Breast epithelium (tissue), 4 donors: ENCODE measurements around the gene CDC42SE2. TPM values are rescaled to one million over a fixed set of nuclear protein-coding genes. Genes with fewer than 3 reads are reported as not detected.
"Not testable (repeated sequence)": the region's sequence is repeated elsewhere in the genome, so short reads cannot be mapped to it uniquely, and the experiment has no call there.

Experiments used
- DNase-seq, 2 donors: peaks; one replicate each; pipeline ENCODE4 v3.0.0-alpha.2; 2019; ENCODE audit warnings: low spot score in 2 of 2
- H3K27ac ChIP-seq, 2 donors: fragments of 200-600 bp; sonication (generic) in 1 of 2; one replicate each; pipeline ENCODE4 v1.5.1; 2016 to 2019; ENCODE audit warnings: mild to moderate bottlenecking in 1 of 2
- H3K27me3 ChIP-seq, 2 donors: fragments of 200-600 bp; sonication (generic) in 1 of 2; one replicate each; pipeline versions ENCODE4 v1.5.1 to v1.6.0; 2017 to 2019; ENCODE audit warnings: control low read depth in 1 of 2, mild to moderate bottlenecking in 1 of 2
- H3K36me3 ChIP-seq: fragments of 200-600 bp; one replicate; pipeline ENCODE4 v1.5.1; 2019
- H3K4me1 ChIP-seq, 2 donors: fragments of 200-600 bp; sonication (generic); one replicate each; pipeline ENCODE4 v1.5.1; 2016 to 2019; ENCODE audit warnings: control low read depth in 1 of 2
- H3K4me3 ChIP-seq, 3 donors: fragments of 200-600 bp; sonication (generic); 1 replicate in 2 of 3; 2 replicates in 1 of 3; pipeline ENCODE4 v1.5.1; 2016 to 2019; ENCODE audit warnings: mild to moderate bottlenecking in 3 of 3, moderate library complexity in 2 of 3
- H3K9me3 ChIP-seq, 2 donors: fragments of 200-600 bp; sonication (generic) in 1 of 2; one replicate each; pipeline ENCODE4 v1.5.1; 2016 to 2019; ENCODE audit warnings: control low read depth in 1 of 2
- CTCF ChIP-seq, 3 donors: fragments of 450-650 bp; IDR thresholded peaks; one replicate each; pipeline ENCODE4 v1.5.1; 2016 to 2017; ENCODE audit warnings: antibody characterized with exemption in 3 of 3, mild to moderate bottlenecking in 3 of 3, moderate library complexity in 3 of 3
- POLR2A ChIP-seq: fragments of 450-650 bp; IDR thresholded peaks from one replicate; pipeline ENCODE4 v1.6.1; 2016; ENCODE audit warnings: antibody characterized with exemption, mild to moderate bottlenecking, moderate library complexity
- POLR2AphosphoS5 ChIP-seq, 3 donors: sonication (generic); formaldehyde crosslinking; IDR thresholded peaks; one replicate each; pipeline ENCODE4 v1.6.1; 2017; ENCODE audit warnings: antibody characterized with exemption in 3 of 3
- intact Hi-C: fragments of 100-400 bp; cut with DNase I; formaldehyde crosslinking; loops from one replicate; pipeline ENCODE4 v1.15.1; 2023; ENCODE audit warnings: low total_unique reads
- total RNA-seq, 3 donors: library from RNA; depleted of rRNA; stranded (reverse); fragments of >200 nt; gene quantifications; one replicate each; pipeline ENCODE4 v1.1.0, GENCODE V29; 2016

Gene CDC42SE2
- total RNA-seq, 3 donors from 2014 or later, result 39.4 to 82.8 (median 41.0) TPM

GRCh38 chr5:131266370-131267060, 2.7 kb downstream of the CDC42SE2 start:
- H3K4me3 ChIP-seq, result no peak overlapping the region
- no peaks in the 10 kb centered on the region for H3K9me3 ChIP-seq
- peak overlapping the region in 1 of 2 donors; percentile 57 for H3K27ac ChIP-seq
- no peak for DNase-seq
- H3K27me3 ChIP-seq, result no peaks in the 10 kb centered on the region
- H3K4me1 ChIP-seq, result peaks cover 0 to 14% of the 10 kb centered on the region in 2 donors
- TF ChIP-seq POLR2A (no peak), CTCF (IDR thresholded peaks at IDR 0.05) (no peak), POLR2AphosphoS5 (IDR thresholded peaks at IDR 0.05) (no peak)
- intact Hi-C loops, result no loop called here
- H3K36me3 ChIP-seq, result no peaks in the 10 kb centered on the region

- no peak for TF ChIP-seq POLR2A
- TF ChIP-seq CTCF (IDR thresholded peaks at IDR 0.05), result no peak
- no peak for TF ChIP-seq POLR2AphosphoS5 (IDR thresholded peaks at IDR 0.05)
- no peak overlapping the region for H3K27ac ChIP-seq
- no peaks in the 10 kb centered on the region for H3K36me3 ChIP-seq
- no peaks in the 10 kb centered on the region for H3K9me3 ChIP-seq
- no peaks in the 10 kb centered on the region for H3K27me3 ChIP-seq
- no peak for DNase-seq
- intact Hi-C loops, result no loop called here
- H3K4me1 ChIP-seq, result peaks cover 0 to 15% of the 10 kb centered on the region in 2 donors
- no peak overlapping the region for H3K4me3 ChIP-seq
Measured at GRCh38 chr5:131268758-131269370, 5.0 kb downstream of the CDC42SE2 start.

- Histone ChIP-seq H3K4me1 (peaks cover 0 to 10% of the 10 kb centered on the region in 2 donors), H3K9me3 (no peaks in the 10 kb centered on the region), H3K27me3 (no peaks in the 10 kb centered on the region), H3K36me3 (no peaks in the 10 kb centered on the region), H3K27ac (no peak overlapping the region), H3K4me3 (no peak overlapping the region)
- TF ChIP-seq CTCF (IDR thresholded peaks at IDR 0.05), result no peak
- TF ChIP-seq POLR2A, result no peak
- no peak for TF ChIP-seq POLR2AphosphoS5 (IDR thresholded peaks at IDR 0.05)
- intact Hi-C loops, result no loop called here
- DNase-seq, result no peak
Measured at GRCh38 chr5:131270809-131271208, 7.0 kb downstream of the CDC42SE2 start.

- H3K4me1 ChIP-seq, H3K4me3 ChIP-seq, DNase-seq, intact Hi-C loops, H3K27me3 ChIP-seq, H3K9me3 ChIP-seq, H3K36me3 ChIP-seq, H3K27ac ChIP-seq: not testable (repeated sequence)
Measured at GRCh38 chr5:131271888-131272287, 8.0 kb downstream of the CDC42SE2 start.

GRCh38 chr5:131272307-131272706, 8.5 kb downstream of the CDC42SE2 start:
- TF ChIP-seq POLR2AphosphoS5 (IDR thresholded peaks at IDR 0.05) (no peak), POLR2A (no peak), CTCF (IDR thresholded peaks at IDR 0.05) (no peak)
- Histone ChIP-seq H3K9me3 (no peaks in the 10 kb centered on the region), H3K4me3 (no peak overlapping the region), H3K4me1 (peaks cover 0 to 7% of the 10 kb centered on the region in 2 donors), H3K27me3 (no peaks in the 10 kb centered on the region), H3K36me3 (no peaks in the 10 kb centered on the region), H3K27ac (no peak overlapping the region)
- DNase-seq, result no peak
- intact Hi-C loops, result no loop called here
